Measurements from ENCODE around the gene MRPS22.

DNA sequence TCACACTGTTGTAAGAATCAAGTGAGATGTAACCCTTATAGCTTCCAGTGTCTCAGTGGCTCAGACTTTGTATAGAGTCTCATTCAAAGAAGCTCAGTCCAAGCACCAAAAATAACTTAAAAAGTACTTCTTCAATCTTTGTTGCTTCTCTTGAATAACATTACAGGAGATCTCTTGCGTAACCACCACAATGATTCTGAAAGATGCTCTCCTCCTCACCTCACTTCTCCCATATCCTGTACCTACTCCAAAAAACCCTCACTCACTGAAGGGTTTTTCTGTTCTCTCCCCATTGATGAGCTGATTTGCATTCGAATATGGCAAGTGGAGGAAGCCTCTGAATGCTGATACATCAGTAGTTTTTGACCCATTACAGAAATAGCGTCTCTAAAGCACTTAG is 39.4 kb upstream of the MRPS22 start:
- TF ChIP-seq CTCF (IDR thresholded peaks at IDR 0.05): no peak
- TF ChIP-seq POLR2A (IDR thresholded peaks at IDR 0.05): no peak
